H1 (cell line): ENCODE data around the gene TPPP. TPM values are rescaled to one million over a fixed set of nuclear protein-coding genes. Genes with fewer than 3 reads are reported as not detected.
A peak's percentile ranks its signal among the peaks of the same experiment; 100 is the strongest.

ENCODE experiments used
- BRCA1 ChIP-seq: IDR thresholded peaks from 2 replicates; pipeline ENCODE4 v1.6.1; 2012; ENCODE audit warnings: low read depth, low read length, improper control_type of control experiment
- CREB1 ChIP-seq: IDR thresholded peaks from 2 replicates; pipeline ENCODE4 v1.6.1; 2012; ENCODE audit warnings: inconsistent platforms
- FOSL1 ChIP-seq: IDR thresholded peaks from 2 replicates; pipeline ENCODE4 v1.6.1; 2011; ENCODE audit warnings: mild to moderate bottlenecking, low read depth, low read length, moderate library complexity; ENCODE audit not compliant: insufficient read depth
- GABPA ChIP-seq: IDR thresholded peaks from 2 replicates; pipeline ENCODE4 v1.6.1; 2011; ENCODE audit warnings: mild to moderate bottlenecking, low read length, moderate library complexity, borderline replicate concordance; ENCODE audit not compliant: insufficient read depth
- KDM5A ChIP-seq: fragments of 200-600 bp; IDR thresholded peaks from 2 replicates; pipeline ENCODE4 v1.7.1; 2012; ENCODE audit warnings: mild to moderate bottlenecking, low read length, inconsistent platforms, mixed read lengths
- SP1 ChIP-seq: IDR thresholded peaks from 2 replicates; pipeline ENCODE4 v1.6.1; 2011; ENCODE audit warnings: low read depth, low read length
- SUZ12 ChIP-seq: fragments of 200-600 bp; sonication (generic); IDR thresholded peaks from 2 replicates; pipeline ENCODE4 v1.6.1; 2012; ENCODE audit warnings: mild to moderate bottlenecking, inconsistent platforms, low read length, moderate library complexity, mixed read lengths
- TCF12 ChIP-seq: IDR thresholded peaks from 2 replicates; pipeline ENCODE4 v1.6.1; 2011; ENCODE audit warnings: low read depth, mild to moderate bottlenecking, low read length
- YY1 ChIP-seq: IDR thresholded peaks from 2 replicates; pipeline ENCODE4 v1.6.1; 2011; ENCODE audit warnings: low read depth, mild to moderate bottlenecking, low read length
- polyA plus RNA-seq, 7 experiments: library from polyadenylated mRNA; depleted of rRNA in 3 of 7; stranded (reverse) in 5 of 7; unstranded in 2 of 7; fragments of >200 nt in 5 of 7; fragments of 200-250 nt in 2 of 7; gene quantifications; 1 replicate in 5 of 7; 2 replicates in 1 of 7; 4 replicates in 1 of 7; pipeline versions ENCODE4 v1.2.1 to v1.2.3, GENCODE V29; 2011 to 2013; ENCODE audit warnings: missing spikeins in 2 of 7, mixed read lengths in 2 of 7
- total RNA-seq: library from RNA; stranded (reverse); fragmentation: NEBNext Ultra II Directional; extraction: Animal tissue kit (Norgen Biotek cat#: 25700); gene quantifications from 2 replicates; pipeline ENCODE4 v1.2.1, GENCODE V29; 2021
- TF ChIP-seq, protein P1 (sequence below): fragments of 300-600 bp; sonication (generic); IDR thresholded peaks from 2 replicates; pipeline ENCODE4 v1.7.1; 2012; ENCODE audit warnings: low read length, moderate library complexity, mild to moderate bottlenecking, inconsistent platforms; ENCODE audit not compliant: insufficient replicate concordance

The TPPP gene
- total and polyA plus RNA-seq, 2 of the 8 experiments (the other 6 are each of a cell fraction or from before 2014, with no cell fraction given), result 0.36 to 0.93 TPM

DNA sequence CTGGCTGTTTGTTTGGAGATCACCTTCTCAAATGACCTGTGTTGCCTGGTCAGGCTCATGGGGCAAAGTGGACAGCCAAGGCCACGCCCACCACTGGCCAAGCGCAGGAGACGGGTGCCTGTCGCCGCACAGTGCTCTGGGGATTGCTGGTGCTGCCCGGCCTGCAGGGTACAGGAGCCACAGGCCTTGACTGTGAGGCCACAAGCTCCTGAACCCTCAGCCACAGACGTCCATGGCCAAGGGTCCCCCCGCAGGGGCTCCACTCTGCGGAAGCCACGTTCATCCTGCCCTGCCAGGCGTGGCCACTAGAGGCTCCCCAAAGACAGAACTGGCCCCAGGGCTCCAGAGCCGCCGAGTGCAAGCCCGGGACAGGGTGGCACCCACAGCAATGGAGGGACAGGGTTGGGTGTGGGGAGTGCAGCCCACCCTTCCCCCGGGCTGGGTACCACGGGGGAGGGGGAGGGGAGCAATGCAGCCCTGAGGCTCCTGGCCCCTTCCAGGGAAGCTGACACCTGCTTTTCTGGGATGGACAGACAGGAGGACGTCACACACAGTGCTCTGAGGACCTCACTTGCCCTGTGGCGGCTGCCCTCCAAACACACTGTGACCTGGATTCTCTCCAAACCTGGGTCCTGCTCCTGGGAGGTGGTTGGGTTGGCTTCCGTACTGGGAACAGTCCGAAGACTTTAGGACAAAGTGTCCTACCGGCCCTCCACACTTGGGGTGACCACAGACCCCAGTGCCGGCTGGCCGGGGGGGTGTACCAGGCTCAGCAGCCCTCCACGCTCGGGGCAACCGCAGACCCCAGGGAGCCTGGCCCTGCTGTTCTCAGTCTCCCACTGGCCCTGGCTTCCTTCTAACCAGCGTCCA is 21.5 kb downstream of the TPPP start (continued):
- TF ChIP-seq, protein P1, sequence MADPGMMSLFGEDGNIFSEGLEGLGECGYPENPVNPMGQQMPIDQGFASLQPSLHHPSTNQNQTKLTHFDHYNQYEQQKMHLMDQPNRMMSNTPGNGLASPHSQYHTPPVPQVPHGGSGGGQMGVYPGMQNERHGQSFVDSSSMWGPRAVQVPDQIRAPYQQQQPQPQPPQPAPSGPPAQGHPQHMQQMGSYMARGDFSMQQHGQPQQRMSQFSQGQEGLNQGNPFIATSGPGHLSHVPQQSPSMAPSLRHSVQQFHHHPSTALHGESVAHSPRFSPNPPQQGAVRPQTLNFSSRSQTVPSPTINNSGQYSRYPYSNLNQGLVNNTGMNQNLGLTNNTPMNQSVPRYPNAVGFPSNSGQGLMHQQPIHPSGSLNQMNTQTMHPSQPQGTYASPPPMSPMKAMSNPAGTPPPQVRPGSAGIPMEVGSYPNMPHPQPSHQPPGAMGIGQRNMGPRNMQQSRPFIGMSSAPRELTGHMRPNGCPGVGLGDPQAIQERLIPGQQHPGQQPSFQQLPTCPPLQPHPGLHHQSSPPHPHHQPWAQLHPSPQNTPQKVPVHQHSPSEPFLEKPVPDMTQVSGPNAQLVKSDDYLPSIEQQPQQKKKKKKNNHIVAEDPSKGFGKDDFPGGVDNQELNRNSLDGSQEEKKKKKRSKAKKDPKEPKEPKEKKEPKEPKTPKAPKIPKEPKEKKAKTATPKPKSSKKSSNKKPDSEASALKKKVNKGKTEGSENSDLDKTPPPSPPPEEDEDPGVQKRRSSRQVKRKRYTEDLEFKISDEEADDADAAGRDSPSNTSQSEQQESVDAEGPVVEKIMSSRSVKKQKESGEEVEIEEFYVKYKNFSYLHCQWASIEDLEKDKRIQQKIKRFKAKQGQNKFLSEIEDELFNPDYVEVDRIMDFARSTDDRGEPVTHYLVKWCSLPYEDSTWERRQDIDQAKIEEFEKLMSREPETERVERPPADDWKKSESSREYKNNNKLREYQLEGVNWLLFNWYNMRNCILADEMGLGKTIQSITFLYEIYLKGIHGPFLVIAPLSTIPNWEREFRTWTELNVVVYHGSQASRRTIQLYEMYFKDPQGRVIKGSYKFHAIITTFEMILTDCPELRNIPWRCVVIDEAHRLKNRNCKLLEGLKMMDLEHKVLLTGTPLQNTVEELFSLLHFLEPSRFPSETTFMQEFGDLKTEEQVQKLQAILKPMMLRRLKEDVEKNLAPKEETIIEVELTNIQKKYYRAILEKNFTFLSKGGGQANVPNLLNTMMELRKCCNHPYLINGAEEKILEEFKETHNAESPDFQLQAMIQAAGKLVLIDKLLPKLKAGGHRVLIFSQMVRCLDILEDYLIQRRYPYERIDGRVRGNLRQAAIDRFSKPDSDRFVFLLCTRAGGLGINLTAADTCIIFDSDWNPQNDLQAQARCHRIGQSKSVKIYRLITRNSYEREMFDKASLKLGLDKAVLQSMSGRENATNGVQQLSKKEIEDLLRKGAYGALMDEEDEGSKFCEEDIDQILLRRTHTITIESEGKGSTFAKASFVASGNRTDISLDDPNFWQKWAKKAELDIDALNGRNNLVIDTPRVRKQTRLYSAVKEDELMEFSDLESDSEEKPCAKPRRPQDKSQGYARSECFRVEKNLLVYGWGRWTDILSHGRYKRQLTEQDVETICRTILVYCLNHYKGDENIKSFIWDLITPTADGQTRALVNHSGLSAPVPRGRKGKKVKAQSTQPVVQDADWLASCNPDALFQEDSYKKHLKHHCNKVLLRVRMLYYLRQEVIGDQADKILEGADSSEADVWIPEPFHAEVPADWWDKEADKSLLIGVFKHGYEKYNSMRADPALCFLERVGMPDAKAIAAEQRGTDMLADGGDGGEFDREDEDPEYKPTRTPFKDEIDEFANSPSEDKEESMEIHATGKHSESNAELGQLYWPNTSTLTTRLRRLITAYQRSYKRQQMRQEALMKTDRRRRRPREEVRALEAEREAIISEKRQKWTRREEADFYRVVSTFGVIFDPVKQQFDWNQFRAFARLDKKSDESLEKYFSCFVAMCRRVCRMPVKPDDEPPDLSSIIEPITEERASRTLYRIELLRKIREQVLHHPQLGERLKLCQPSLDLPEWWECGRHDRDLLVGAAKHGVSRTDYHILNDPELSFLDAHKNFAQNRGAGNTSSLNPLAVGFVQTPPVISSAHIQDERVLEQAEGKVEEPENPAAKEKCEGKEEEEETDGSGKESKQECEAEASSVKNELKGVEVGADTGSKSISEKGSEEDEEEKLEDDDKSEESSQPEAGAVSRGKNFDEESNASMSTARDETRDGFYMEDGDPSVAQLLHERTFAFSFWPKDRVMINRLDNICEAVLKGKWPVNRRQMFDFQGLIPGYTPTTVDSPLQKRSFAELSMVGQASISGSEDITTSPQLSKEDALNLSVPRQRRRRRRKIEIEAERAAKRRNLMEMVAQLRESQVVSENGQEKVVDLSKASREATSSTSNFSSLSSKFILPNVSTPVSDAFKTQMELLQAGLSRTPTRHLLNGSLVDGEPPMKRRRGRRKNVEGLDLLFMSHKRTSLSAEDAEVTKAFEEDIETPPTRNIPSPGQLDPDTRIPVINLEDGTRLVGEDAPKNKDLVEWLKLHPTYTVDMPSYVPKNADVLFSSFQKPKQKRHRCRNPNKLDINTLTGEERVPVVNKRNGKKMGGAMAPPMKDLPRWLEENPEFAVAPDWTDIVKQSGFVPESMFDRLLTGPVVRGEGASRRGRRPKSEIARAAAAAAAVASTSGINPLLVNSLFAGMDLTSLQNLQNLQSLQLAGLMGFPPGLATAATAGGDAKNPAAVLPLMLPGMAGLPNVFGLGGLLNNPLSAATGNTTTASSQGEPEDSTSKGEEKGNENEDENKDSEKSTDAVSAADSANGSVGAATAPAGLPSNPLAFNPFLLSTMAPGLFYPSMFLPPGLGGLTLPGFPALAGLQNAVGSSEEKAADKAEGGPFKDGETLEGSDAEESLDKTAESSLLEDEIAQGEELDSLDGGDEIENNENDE, result no peak
- TF ChIP-seq YY1 (0 out of 2 replicates have a peak, but pooled peaks have one; percentile 61), TCF12 (no peak), BRCA1 (no peak), GABPA (peak; percentile 36; the same call in 1 of the 2 replicates), SUZ12 (no peak), FOSL1 (no peak), CREB1 (peak; percentile 34; the same call in 1 of the 2 replicates), SP1 (no peak), KDM5A (no peak)
